ENCODE results near the gene RUNX2. TPM values are rescaled to one million over a fixed set of nuclear protein-coding genes. Genes with fewer than 3 reads are reported as not detected.

Gene RUNX2
- total and polyA plus RNA-seq, 9 of the 15 experiments (the other 6 are each of a cell fraction or from before 2014, with no cell fraction given), result 0.29 to 1.00 (median 0.43) TPM

GRCh38 chr6:45712076-45712475, 383.9 kb downstream of the RUNX2 start:
- no peak overlapping the region for H3K9ac ChIP-seq (ENCODE audit: insufficient read depth in 1 of 2, low read depth in 2 of 2, low read length in 2 of 2)
- no peaks in the 10 kb centered on the region for H3K9me1 ChIP-seq (ENCODE audit: control insufficient read depth, insufficient read depth, low read length)
- no peak overlapping the region for H3K4me2 ChIP-seq (ENCODE audit: insufficient read depth, low read length)
- ChIA-PET CTCF (ENCODE audit: low intra/inter-chr PET ratio) (no interaction called here), POLR2A (no interaction called here)
- no TSS peak for BruUV-seq (replicated peaks)
- 0 out of 2 replicates have a peak, but pooled peaks cover 5% of the 10 kb centered on the region for H4K20me1 ChIP-seq (replicated peaks; ENCODE audit: control insufficient read depth, insufficient read depth, low read length)
- no peaks in the 10 kb centered on the region for H3K79me2 ChIP-seq (ENCODE audit: control insufficient read depth, insufficient read depth, low read length)
- H3K27me3 ChIP-seq (ENCODE audit: control insufficient read depth in 2 of 2, insufficient read depth in 2 of 2, low read length in 2 of 2), result peaks cover 21 to 64% of the 10 kb centered on the region in 2 experiments
- FAIRE-seq (no peak), DNase-seq (ENCODE audit: extremely low read depth in 1 of 4, low spot score in 3 of 4) (no peak), ATAC-seq (no peak)
- intact Hi-C loops (cut with micrococcal nuclease), result loop anchor here (5.0 kb wide), 2 partner anchors 335 to 1235 kb away; partner anchors contain the start of gene SUPT3H
- H3K4me1 ChIP-seq (replicated peaks in 1 of 2; ENCODE audit: control insufficient read depth in 2 of 2, insufficient read depth in 2 of 2, low read length in 2 of 2), result no peaks in the 10 kb centered on the region; a peak in 1 of 5 replicates
- no peaks in the 10 kb centered on the region for H3K9me3 ChIP-seq (replicated peaks; ENCODE audit: control insufficient read depth, insufficient read depth, low read depth, low read length)
- no peak overlapping the region for H2AFZ ChIP-seq (ENCODE audit: low read depth, low read length)
- TF ChIP-seq PTRF (tag; IDR thresholded peaks at IDR 0.05), result no peak
- no peak for TF ChIP-seq GATA2 (CRISPR knock-in tag; IDR thresholded peaks at IDR 0.05)
- TF ChIP-seq CLOCK (CRISPR knock-in tag; IDR thresholded peaks at IDR 0.05; ENCODE audit: borderline replicate concordance), result no peak
- TF ChIP-seq GTF2A2 (tag; IDR thresholded peaks at IDR 0.05), result no peak
- no peak for TF ChIP-seq C11orf30 (IDR thresholded peaks at IDR 0.05; ENCODE audit: low read depth)
- TF ChIP-seq SMARCA4 (IDR thresholded peaks at IDR 0.05), result no peak
- TF ChIP-seq DACH1 (IDR thresholded peaks at IDR 0.05; ENCODE audit: partially characterized antibody), result no peak
- TF ChIP-seq ZNF347 (CRISPR knock-in tag; IDR thresholded peaks at IDR 0.05; ENCODE audit: low read depth), result no peak
- TF ChIP-seq JUND (IDR thresholded peaks at IDR 0.05; ENCODE audit: borderline replicate concordance, low read depth, low read length), result no peak
- no peak for TF ChIP-seq JUND (tag; IDR thresholded peaks at IDR 0.05; ENCODE audit: borderline replicate concordance, low read depth, low read length)
- no peak for TF ChIP-seq ZNF436 (CRISPR knock-in tag; IDR thresholded peaks at IDR 0.05)
- no peak for TF ChIP-seq SLC30A9 (CRISPR knock-in tag; IDR thresholded peaks at IDR 0.05)
- TF ChIP-seq ZNF239 (CRISPR knock-in tag; IDR thresholded peaks at IDR 0.05), result no peak
- no peak for TF ChIP-seq ARID3A (IDR thresholded peaks at IDR 0.05; ENCODE audit: borderline replicate concordance, low read depth, low read length)
- no peak for TF ChIP-seq RBM34 (IDR thresholded peaks at IDR 0.05; ENCODE audit: borderline replicate concordance, insufficient read depth, low read length)
- no peak for TF ChIP-seq ZEB2 (IDR thresholded peaks at IDR 0.05)
- TF ChIP-seq STAT5B (CRISPR knock-in tag; IDR thresholded peaks at IDR 0.05), result no peak
- TF ChIP-seq IRF1 (CRISPR knock-in tag; IDR thresholded peaks at IDR 0.05; ENCODE audit: borderline replicate concordance), result no peak
- H3K27ac ChIP-seq (ENCODE audit: extremely low read depth, low read depth, low read length), result no peak overlapping the region
- H3K4me3 ChIP-seq, result no peak overlapping the region
- in situ Hi-C loops (cut with MboI), result loop anchor here (10.0 kb wide), 1 partner anchor 1057 kb away; no protein-coding TSS in a partner anchor
- H3K36me3 ChIP-seq (ENCODE audit: control insufficient read depth, insufficient read depth, low read length), result no peaks in the 10 kb centered on the region
- WGBS (ENCODE audit: insufficient coverage, low coverage, missing lambda C conversion rate), result 3% methylated on average over 11 of the region's 11 CpGs

All from K562 (cell line).